Amniotic stem cell (primary cell): ENCODE data around the gene RIPK1.
A peak's percentile ranks its signal among the peaks of the same experiment; 100 is the strongest.
"Not testable (repeated sequence)": the region's sequence is repeated elsewhere in the genome, so short reads cannot be mapped to it uniquely, and the experiment has no call there.

Source experiments
- DNase-seq: peaks from one replicate; lab custom pipeline; 2025; lab: John Stamatoyannopoulos, UW

Gene RIPK1

DNA sequence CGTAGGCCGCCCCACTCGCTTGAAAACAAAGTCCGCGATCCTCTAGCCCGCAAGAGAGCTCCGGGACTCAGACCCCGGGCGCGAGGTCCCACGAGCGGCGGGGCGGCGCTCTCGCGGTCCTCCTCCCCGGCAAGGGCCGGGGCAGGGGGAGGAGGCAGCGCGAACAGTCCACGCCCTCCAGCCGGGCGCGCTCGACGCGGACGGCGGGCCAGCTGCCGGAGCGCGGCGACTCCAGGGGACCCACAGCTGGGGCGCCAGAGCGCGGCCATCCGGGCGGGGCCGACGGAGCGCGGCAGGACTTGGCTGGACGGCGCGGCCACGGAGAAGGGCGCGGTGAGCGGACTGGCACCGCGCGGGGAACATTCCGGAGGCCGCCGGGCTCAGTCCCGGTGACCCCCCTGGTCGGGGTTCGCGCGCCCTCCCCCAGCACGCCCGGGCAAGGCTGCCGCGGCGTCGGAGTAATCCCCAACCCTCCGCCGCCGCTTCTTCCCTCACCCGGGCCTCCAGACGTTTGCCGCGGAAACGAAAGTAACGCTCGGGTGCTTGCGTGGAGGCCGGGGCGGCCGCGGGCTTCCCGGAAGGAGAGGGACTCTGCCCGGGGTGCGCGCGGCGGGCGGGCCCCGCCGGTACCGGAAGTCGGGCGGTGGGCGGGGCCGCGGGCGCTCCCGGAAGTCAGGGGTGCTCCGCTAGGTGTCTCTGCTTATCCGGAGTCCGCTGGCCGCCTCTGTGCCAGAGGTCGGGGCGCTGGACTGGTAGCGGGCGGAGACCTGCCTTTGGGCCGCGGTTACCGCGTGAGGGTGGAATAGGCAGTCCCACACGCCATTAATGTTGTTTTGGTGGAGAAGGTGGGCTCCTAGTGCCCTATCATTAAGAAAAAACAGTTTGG is at the start of gene RIPK1:
Gene RIPK1 (plus strand): TSS at position 166 of the 886 bp plus-strand sequence. CDS start 8,330 bp downstream, outside the sequence.
- DNase-seq = peak; percentile 76

DNA sequence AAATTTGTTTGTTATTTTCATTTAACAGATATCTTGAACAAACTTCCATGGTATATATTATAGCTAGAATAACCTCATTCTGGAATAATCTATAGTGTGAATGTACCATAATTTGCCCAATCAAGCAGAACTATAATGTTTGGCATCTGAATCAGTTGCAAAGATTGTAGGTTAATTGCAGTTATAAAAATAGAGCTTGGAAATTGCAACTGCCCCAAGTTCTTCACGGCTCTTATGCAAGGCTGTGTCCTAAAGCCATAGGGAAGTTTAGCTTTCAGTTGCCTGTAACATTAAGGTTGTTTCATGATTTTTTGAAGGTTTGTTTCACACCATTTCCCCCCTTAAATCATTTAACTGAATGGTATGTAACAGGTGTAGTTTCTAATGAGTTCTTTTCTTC is 49.2 kb upstream of the RIPK1 start:
- no peak for DNase-seq

DNA sequence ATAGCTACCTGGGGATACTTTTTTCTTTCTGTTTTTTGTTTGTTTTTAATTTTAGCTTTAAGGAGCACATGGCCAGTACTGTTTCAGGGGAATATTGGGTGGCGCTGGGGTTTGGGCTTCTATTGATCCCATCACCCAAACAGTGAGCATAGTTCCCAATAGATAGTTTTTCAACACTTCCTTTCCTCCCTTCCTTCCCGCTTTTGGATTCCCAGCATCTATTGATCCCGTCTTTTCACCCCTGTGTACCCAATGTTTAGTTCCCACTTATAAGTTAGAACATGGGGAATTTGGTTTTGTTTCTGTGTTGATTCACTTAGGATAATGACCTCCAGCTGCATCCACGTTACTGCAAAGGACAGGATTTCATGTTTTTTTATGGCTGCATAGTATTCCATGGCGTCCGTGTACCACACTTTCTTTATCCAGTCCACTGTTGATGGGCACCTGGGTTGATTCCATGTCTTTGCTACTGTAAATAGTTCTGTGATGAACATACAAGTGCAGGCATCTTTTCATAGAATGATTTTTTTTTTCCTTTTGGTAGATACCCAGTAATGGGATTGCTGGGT is 48.5 kb upstream of the RIPK1 start:
- DNase-seq = no peak

DNA sequence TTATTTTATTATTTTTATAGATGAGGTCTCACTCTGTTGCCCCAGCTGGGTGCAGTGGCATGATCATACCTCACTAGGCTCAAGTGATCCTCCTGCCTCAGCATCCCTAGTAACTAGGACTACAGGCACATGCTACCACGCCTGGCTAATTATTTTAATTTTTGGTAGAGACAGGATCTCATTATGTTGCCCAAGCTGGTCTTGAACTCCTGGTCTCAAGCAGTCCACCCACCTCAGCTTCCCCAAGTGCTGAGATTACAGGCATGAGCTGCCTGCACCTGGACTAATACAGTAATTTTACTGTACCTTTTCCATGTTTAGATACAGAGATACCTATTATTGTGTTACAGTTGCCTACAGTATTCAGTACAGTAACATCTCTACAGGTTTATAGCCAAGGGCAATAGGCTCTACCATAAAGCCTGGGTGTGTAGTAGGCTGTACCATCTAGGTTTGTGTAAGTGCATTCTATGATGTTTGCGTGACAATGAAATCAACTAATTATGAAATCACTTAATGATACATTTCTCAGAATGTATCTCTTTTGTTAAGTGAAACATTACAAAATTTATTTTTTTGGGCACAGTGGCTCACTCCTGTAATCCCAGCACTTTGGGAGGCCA is 47.2 kb upstream of the RIPK1 start:
- not testable (repeated sequence) for DNase-seq

DNA sequence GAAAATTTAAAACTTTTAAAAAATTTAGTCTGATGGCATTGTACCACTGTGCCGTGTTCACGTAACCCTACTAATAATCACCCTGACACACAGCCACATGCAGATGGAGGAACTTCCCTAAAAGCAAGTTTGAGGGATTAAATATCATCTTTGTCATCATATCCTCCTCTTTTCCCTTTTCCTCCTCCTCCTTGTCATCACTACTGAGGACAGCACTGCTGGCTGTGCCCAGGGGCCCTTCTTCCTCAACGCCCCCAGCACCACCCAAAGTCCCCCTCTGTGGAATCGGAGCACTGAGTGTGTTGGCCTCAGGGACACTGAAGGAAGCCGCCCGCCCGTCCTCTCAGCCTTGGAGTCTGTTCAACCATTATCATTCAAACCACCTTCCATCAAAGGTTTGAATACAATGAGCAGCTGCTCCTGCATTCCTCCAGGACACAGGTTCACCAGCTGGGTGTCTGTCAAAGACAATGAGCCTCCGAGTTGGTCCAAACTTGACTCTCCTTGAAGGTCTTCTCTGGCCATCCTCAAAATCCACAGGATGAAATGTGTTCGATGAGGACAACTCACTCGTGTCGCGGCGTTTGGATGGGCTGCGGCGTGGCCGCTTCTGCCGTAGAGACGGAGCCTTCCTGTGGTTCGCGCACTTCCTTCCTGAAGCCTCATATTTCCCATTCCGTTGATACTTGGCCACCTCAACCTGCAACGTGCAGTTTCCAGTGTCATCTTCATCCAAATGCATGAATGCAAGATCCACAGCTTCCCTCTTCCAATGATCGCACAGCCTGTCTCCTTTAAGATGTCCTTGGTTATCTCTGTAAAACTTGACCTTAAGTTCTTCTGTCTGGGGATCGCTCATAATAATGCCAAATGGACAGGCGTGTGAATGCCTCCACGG is 45.3 kb upstream of the RIPK1 start:
- DNase-seq = no peak

DNA sequence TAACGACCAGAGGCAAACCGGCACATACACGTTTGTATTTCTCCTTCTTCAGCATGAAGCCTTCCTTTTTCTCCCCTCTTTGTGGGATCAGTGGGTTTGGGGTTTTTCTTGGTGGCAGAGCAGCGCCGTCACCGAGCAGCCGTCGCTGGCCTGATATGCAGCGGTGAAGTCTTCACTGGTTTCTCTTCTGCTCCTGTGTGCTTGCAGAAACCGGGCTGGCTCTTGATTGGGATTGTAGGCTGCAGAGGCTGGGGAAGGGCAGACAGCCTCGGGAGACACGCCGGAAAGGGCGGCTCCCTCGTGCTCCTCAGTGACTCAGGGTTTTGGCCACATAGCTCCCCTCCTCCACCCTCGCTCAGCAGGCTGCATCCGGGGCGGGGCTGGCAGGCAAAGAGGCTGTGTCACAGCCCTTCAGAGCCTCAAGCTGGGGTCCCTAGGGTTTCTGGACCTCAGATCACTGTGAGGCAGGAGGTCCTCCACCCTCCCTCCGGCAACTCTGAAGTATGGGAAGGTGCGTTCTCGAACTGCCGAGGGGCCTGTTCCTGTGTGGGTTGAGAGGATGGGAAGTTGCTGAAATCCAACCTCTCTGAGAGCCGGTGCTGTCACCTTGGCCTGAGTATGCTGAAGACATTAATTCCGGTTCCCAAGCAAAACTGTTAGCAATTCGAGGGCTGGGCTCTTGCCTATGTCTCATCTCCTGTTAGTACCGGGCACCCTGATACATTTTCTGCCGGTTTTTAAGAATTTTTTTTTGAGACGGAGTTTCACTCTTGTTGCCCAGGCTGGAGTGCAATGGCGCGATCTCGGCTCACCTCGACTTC is 44.4 kb upstream of the RIPK1 start:
- DNase-seq = peak; percentile 89

DNA sequence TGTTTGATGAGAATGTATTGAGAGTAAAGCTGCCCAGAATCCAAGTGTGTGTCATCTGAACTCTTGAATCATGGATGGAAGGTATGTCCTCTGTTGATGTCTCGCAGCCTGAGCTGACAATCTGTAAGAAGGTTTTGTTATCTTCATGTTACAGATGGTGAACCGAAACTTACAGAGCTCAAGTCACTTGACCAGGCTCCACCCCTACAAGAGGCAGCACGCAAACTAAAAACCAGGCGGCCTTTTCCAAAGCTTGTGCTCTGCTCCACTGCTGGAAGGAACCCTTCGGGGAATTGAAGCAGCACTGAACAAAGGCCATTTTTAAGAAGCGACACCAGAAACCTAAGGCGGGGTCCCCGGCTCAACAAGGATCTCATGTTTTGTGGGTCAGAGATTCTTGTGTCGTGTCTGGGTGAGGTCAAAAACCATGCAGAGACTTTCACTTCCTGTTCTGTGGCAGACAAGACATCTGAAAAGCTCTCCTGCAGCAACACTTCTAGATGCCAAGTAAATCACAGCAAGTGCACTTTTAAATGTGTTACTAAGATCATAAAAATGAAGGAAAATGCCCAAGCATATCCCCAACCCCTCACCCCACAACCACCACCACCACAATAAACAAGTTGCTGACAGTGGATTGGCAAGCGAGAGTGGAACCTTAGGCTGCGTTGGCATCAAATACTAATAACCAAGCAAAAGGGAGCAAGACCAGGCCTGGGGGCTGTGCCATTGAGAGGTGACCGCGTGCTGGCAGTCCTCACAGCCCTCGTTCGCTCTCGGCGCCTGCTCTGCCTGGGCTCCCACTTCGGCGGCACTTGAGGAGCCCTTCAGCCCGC is 41.3 kb upstream of the RIPK1 start:
- DNase-seq = no peak

DNA sequence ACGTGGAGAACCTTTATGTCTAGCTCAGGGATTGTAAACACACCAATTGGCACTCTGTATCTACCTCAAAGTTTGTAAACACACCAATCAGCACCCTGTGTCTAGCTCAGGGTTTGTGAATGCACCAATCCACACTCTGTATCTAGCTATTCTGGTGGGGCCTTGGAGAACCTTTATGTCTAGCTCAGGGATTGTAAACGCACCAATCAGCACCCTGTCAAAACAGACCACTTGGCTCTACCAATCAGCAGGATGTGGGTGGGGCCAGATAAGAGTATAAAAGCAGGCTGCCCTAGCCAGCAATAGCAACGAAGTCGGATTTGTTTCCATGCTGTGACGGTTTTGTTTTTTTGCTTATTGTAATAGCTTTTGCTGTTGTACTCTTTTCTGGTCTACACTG is 40.1 kb upstream of the RIPK1 start:
- not testable (repeated sequence) for DNase-seq

DNA sequence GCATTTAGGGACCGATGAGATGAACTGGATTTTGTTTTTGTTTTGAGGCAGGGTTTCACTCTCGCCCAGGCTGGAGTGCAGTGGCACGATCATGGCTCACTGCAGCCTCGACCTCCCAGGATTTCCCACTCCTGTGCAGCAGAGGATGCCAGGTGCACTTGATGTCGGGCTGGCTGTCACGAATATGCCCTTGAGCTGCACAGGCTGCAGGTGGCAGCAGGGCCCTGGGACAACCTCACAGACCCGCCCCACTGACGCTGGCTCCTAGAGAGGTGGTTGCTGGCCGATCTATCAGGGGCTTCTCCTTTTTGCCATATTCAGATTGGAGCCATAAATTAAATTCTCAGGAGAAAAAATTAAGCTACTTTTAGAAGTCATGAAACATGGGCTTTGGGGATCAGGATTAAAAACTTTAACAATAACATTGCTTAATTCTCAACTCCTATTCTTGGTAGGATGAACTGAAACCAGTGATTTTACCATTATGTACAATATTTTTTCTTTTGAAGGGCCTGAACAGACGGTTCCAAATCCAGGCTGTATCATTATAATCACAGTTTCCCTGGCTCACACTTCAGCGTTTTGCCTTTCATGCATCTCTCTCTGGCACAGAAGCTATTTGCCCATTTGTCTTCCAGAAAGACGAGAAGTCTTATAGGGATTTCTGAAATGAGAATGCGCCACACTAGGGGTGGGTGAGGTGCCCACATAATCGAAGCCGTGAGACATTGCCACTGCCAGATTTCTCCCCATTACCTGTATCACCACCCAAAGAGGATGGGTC is 36.2 kb upstream of the RIPK1 start:
- DNase-seq = no peak

DNA sequence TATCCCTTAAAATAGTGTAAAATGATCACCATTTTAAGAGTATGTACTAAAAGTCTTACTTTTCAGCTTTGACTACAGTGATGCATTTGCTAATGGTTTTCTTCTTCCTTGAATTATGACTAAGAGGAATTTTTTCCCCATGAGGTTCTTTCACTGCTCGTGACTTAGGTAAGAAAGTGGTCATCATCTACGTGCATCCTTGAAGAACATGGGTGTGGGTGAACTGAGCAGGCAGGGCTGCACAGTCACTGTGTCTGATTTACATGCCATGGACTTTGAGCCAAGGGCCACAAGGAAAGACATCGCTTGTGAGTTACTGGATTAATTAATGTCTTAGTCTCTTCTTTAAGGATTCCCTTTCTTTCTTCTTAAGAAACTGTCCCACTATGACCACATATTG is 35.3 kb upstream of the RIPK1 start:
- no peak for DNase-seq

DNA sequence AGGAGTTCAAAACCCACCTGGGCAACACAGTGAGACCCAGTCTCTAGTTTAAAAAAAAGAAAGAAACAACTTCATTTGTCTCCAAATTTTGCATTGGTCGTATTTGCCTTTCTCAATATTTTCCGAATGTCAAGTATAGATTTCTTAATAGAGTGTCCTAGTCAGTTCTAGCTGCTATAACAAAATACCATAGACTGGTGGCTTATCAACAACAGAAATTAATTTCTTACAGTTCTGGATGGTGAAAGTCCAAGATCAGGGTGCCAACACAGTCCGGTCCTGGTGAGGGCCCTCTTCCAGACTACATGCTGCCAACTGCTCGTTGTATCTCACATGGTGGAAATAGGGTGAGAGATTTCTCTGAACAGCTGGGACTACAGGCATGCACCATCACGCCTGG is 34.6 kb upstream of the RIPK1 start:
- DNase-seq = no peak

DNA sequence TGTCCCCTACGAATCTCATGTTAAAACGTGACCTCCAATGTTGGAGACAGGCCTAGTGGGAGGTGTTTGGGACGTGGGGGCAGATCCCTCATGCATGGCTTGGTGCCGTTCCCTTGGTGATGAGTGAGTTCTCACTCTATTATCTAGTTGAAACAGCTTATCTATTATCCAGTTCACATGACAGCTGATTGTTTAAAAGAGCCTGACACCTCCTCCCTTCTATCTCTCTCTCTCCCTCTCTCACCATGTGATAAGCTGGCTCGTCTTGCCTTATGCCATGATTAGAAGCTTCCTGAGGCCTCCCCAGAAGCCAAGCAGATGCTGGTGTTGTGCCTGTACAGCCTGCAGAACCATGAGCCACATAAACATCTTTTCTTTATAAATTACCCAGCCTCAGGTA is 32.9 kb upstream of the RIPK1 start:
- no peak for DNase-seq

DNA sequence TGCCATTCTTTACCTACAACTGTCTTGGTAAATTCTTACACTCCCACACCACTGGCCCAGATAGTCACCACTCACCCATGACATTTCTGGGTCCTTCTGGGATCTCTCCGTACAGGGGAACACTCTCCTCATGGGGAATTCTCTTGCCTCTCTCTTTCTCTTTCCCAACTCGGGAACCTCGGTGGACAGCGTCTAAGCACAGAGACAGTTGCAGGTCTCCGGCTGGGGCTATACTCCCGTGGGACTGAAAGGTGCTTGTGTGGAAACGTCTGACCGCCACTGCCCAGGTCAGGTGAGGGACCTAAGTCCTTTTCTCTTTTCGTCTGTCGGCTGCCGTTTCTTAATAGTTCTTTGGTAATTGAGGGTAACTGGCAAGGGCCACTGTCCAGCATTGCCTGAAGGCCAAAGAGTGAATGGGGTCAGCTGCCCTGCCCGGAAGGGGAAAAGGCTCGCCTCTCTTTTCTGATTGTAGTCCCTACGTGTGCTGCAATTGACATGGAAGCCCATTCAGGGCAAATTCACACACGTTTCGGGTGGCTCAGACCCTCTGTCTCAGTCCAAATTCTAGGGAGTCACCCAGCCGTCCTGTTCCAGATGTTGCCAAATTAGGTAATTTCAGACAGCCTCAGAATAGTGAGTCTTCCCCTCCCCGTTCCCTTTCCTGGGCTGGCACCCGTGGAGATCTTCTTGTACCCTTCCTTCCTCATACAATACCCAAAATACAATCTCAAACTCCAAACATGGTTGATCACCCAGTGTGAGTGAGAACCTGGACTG is 31.2 kb upstream of the RIPK1 start:
- DNase-seq = no peak

DNA sequence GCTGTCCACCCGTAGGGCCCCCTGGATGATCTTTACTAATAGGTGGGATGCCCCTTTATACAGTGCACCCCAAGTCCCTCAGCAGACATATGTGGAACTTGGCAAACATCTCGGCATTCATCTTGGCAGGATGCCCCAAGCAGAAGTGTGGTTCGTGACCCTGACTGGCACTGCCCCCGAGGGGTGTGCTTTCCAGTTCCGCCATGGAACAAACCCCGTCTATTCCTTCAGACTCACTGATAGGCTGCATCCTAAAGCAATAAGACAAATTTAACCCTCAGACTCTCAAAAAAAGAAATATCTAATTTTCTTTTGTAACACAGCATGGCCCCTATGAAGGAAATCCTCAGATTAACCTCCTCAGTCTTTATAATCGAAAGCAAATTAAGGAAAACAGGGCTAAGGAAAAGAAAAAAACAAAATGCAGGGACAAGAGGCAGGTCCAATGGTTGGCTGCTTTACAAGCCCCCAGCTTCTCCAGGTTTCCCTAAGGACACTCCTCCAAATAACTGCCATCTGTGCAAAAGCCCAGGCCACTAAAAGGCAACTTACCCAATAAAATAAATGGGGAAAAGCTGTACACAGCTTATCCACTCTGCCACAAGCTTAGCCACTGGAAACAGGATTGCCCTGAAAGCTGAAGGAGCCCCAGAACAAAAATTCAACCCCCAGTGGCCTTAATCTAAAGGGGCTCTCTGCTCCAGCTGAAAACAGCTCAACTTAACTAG is 30.5 kb upstream of the RIPK1 start:
- no peak for DNase-seq

DNA sequence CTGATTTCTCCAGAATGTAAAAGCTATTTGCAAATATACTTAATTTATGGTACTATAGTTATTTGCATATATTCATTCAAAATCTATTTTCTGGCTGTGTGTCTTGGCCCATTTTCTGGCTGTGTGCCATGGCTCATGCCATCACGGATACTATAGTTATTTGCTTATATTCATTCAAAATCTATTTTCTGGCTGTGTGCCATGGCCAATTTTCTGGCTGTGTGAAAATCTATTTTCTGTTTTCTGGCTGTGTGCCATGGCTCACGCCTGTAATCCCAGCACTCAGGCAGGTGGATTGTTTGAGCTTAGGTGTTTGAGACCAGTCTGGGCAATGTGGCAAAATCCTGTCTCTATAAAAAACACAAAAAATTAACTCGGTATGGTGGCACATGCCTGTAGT is 28.9 kb upstream of the RIPK1 start:
- no peak for DNase-seq

DNA sequence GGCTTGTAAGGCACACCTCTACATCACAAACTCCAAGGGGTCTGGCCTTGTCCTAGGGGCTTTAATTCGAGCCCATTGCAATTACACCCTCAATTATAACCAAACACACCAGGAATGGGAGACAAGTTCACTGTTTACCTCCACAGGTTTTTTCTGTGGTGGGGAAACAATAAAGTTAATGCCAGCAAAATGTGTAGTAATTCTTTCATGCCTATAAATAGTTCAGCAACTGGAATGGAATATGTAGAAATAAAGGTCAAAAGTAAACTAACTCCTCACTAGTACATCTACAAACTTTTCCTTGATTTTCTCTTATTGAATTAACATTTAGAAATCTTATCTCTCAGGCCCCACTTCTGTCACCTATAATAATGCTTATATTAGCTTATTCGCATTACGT is 27.1 kb upstream of the RIPK1 start:
- DNase-seq = no peak

DNA sequence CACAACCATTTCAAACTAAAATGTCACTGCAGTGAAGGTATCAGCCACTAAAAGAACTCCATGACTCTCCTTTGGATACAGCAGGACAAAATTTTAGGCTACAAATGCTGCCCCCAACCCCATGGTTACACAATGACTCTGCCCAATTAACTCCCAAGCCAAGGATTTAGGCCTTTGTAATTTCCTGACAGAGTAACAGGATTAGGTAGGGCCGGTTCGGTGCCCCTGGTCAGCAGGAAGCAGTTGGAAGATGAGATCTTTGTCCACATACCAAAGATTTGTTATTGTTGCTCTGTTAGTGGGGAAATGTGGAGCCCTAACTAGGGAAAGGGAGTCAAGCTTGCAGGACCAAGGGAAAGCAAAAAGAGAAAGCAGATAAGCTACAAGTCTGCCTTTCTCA is 26.7 kb upstream of the RIPK1 start:
- DNase-seq = no peak

DNA sequence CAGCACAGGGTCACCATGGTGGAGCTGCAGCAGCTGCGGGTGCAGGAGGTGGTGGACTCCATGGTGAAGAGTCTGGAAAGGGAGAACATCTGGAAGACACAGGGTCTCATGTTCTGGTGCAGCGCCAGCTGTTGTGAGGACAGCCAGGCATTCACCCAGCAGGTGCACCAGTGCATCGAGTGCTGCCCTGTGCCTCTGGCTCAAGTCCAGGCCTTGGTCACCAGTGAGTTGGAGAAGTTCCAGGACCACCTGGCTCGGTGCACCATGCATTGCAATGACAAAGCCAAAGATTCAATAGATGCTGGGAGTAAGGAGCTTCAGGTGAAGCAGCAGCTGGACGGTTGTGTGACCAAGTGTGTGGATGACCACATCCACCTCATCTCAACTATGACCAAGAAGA is 22.9 kb upstream of the RIPK1 start:
- no peak for DNase-seq
